GM19328 (cell line): ENCODE measurements around the gene SSPN.

Source experiments
- ATAC-seq: cut with Tn5 transposase; IDR thresholded peaks from one replicate; pipeline ENCODE4 v1.9.1; 2021; ENCODE audit warnings: mild to moderate bottlenecking, moderate library complexity; ENCODE audit not compliant: unreplicated experiment

The SSPN gene

DNA sequence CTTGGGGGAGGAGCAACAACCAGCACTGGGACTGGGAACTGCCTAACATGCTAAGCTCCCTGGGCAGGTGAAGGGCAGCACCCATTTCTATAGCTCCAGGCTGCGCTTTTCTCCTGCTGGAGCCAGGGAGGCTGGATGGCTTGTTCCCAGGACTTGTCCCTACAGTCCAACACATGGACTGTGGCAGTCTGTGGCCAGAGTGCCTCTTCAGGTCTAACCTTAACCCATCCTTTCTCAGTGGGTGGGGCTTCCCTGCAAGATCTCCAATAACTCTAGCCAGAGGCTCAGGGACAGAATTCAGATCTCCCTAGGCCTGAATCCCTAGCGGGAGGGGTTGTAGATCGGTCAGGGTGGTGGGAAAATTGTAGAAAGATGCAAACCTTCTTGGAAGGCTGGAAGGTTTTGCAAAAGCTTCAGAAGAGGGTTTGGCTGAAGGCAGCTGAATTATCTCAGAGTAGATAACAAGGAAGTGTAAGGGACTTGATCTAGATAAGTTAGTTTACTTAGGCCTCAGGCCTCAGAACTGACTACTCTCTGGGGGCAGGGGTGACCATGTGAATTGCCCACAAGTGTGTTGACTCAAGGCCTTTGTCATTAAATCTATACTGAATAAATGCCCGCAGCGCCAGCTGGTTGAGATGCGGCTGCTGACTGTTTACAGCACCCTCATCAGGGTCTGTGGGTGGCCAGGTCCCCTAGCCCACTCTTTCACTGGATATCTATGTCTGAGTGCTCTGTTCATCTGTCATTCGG is 60.7 kb downstream of the SSPN start:
- no peak for ATAC-seq

DNA sequence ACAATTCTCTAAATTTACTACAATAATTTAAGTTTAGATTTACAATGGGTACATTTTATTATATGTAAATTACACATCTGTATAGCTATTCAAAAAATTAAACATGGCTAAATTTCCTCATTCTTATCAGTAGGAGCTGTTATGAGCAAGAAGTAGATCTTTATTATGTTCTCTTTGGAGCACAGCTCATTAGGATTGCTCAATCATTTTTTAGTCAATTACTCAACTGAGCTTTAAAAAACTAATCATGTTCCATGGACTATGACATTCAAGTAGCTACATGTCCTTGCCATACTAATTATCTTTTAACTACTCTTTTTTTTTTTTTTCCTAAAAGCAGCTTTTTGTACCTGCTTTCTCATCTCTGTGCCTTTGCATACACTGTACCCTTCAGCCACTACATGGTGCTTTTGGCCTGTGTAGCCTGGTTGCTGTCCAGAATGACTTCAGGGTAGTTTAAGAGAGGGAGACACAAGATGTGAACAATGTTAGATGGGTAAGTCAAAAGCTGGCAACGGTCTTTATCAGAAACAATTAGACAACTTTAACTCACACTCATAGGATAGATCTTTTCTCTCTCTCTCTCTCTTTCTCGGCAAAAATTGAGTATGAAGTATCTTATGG is 69.0 kb downstream of the SSPN start:
- no peak for ATAC-seq

DNA sequence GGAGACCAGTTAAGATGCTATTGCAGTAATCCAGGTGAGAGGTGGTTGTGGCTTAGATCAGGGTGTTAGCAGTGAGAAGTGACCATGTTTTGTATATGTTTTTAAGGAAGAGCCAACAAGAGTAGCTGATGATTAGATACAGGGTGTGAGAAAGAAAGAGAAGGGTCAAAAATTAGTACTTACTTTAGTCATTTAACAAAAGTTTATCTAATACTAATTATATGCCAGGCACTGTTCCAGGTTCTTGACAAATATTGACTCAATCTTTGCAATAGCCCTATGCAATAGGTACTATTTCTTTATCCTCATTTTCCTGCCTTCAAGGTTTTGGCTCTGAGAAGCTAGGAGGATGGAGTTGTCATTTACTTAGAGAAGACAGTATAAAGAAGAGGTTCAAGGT is 70.2 kb downstream of the SSPN start:
- no peak for ATAC-seq

DNA sequence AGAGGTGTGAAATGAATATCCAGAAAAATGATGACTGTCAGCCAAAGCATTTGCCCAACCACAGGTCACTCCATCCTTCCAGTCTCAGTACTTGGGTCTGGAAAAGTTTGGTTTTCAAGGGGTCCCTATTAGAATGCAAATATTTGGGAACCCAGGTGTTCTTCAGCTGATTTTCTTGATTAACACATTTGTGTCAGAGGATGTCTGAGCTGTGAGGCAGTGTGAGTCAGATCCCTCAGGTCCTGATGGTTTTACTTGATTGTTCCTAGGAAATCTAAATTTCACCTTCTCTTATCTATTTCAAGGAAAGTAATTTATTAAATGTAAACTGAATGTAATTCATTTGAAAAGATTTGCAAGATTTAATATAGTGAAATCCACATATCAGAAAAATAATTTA is 71.5 kb downstream of the SSPN start:
- ATAC-seq = no peak

DNA sequence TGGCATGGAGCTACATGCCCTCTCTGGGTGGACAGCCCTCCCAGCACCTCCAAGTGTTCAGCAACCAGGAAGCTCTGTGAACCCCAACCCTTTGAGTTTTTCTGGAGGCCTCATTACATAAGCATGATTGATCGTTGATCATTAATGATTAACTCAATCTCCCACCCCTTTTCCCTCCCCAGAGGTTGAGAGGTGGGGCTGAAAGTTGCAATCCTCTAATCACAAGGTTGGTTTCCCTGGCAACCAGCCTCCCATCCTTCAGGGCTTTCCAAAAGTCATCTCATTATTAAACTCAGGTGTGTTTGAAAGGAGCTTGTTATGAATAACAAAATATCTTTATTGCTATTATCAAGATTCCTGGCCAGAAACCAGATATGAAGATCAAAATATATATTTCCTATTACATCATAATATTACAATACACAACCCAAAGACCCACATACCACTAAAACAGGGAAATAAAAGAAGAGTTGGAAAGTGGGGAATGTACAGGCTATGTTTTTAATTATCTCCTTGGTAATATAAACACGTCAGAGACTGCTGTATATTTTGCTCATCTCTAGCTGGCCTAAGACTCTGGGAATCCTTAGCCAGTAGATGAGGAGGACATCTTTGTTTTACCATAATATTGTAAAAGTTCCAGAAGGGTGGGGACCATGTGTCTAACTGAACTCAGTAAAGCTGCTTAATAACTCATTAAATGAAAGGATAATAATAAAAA is 73.6 kb downstream of the SSPN start:
- ATAC-seq = no peak

DNA sequence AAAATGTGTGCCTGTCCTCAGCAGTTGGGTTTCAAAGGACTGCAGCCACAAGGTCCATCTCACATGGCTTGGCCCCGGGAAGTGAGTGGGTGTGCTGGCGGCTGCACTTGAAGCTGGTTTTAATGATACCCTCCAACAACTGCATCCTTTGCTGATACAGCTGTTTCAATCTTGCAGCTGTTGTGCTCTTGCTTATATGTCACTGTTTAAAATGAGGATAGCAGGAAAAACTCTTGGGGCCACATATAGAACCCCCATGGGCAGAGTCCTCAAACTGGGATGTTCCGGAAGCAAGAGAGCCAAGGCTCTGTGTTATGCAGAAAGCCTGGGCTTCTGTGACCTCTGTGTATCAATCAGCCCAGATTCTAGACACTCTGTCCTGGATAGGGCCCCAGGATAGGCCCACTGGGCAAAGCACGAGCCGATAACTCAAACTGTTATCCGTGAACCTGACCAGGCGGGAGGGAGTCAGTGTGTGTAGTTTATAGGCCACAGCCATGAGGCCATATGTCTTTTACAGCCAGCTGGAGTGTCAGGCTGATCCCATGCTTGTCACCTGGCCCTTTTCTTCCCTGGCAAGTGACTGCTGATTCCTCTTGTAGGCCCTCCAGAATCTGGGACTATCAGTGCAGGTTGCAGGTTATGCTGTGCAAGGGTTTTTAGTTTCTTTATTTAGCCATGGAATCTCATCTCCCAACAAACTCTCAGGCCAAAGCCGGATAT is 74.3 kb downstream of the SSPN start:
- no peak for ATAC-seq

DNA sequence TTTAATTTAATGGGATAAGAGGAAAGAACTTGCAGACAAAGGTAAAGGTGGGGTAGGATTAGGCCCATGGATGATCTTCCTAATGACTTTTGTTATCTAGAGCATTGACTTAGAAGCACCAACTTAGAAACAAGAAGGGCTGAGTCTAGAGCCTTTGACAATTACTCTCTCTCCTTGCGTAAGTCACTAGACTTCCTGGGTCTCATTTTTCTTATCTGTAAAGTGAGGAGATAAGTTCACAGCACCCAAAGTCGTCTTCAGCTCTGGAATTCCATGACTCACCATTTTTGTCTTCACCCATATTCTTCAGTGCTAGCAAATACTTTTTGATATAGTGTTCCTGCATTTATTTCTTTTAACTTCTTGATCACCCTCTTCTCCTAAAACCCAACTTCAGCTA is 75.7 kb downstream of the SSPN start:
- ATAC-seq = no peak

DNA sequence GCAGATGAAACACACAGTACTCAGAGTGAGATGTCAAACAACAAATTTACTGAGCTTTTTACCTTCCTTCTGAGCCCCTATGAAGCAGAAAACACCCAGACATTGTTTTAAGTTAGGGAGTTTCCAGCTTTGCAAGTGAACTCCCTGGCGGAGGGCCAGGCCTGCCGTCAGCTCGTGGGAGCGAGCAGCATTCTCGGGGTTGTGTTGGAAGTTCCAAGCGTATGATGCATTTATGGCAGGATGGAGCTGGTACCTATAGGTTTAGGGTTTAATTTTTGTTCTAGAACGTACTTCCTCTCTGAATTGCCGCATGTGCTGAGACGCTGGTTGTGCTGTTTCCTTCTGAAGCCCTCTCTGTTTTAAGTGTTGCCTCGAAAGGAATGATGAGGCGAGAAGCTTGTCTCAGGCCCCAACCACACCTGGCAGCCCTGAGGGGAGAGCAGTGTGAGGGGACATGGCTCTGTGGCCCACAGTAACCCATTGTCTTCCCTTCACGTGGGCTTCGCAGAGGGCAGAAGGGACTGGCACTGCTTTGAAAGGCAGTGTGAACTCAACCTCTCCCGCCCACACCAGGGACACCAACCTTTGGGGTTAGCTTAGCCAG is 76.6 kb downstream of the SSPN start:
- ATAC-seq = no peak

DNA sequence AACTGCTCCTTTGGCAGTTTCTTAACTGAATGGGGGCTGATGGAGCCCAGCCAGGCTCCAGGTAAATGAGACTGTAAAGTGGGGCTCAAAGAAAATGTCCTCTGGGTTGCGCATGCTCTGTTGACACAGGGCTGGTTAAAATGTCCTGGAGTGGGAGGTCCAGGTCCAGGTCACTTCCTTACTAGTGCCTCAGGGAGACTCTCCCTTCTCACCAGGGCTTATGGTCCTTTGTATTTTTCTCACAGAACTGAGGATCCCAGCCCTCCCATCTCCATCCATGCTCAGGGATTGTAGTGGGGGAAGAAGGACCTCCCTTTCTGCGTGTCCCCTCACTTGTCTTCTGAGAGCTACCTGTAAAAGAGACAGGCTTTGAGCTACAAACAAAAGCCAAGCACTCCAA is 77.5 kb downstream of the SSPN start:
- ATAC-seq = no peak

DNA sequence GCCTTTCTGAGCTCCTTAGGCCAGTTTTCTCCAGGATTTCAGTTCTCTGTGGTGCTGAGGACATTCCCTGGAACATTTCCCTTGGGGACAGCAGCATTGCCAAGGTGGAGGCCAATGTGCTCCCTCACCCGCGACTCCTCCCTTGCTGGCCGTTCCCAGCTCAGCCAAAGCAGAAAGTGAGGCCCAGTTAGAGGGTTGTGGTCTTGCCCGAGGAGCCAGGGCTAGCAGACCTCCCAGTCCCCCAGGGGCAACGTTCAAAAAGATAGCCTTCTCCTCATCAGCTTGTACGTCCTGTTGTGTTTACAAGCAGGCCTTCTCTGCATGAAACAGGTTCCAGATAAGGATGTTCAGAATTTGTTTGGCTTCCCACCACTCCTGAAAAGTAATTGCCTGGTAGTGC is 78.4 kb downstream of the SSPN start:
- ATAC-seq = no peak

DNA sequence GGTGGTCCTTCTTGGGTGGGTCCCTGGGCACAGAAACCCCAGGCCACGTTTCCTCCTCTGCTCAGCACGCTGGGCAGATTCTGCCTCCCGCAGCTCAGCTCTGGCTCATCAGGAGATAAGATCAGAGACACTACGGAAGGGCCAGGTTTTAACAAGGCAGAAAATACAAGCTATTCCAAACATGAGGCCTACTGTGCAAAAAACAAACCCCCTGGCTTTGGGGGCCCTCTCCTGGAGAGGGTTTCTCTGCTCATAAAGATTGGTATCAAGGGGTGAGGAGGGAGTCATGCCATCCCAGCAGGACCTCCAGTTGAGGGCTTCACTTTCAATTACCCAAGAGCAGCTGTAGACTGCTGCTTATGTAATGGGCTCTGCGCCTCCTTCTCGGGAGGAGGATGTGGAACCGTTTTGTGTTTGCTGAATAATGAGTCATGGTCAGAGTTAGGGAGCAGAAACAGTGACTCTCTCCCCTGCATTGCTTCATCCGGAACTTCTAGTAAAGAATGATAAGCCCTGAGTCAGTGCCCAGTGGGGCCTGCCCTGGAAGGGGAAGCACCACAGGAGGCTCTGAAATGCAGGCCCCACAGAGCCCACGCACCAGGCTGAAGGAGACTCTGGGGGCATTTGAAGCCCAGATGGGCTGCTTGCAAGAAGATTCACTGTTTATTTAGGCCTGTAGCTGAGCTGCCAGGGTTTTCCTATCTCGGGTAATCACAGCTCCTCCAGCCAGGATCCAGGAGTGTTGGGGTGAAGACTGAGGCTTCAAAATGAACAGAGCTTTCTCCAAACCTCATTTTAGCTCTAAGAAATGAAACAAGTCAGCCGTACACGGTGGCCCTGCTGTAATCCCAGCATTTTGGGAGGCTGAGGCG is 79.3 kb downstream of the SSPN start:
- peak; percentile 86 for ATAC-seq

DNA sequence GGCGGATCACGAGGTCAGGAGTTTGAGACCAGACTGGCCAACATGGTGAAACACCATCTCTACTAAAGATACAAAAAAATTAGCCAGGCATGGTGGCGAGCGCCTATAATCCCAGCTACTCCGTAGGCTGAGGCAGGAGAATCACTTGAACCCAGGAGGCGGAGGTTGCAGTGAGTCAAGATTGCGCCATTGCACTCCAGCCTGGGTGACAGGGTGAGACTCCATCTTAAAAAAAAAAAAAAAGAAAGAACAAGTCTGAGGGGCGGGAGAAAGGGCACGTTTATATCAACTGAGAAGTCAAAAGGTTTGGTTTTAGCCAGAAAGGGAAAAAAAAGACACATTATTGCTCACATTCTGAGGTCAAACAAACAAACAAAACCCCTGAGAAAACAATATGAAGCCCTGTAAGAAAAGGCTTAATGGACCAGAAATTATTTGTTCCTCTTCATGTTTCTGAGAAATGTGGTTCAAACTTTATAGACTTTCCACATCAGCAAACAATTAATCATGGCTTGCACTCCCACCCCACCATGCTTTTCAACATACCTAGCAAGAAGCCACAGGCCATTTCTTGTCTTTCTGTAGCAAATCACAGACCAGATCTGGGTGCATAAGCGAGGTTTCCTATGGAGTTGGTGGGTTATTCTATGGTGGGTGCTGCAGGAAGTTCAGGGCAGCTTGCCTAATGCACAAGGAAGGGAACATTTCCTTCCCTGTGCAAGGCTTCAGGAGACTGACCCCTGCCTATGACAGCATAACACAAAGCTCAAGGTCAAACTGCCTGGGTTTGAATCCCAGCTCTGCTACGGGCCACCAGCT is 80.1 kb downstream of the SSPN start:
- no peak for ATAC-seq

DNA sequence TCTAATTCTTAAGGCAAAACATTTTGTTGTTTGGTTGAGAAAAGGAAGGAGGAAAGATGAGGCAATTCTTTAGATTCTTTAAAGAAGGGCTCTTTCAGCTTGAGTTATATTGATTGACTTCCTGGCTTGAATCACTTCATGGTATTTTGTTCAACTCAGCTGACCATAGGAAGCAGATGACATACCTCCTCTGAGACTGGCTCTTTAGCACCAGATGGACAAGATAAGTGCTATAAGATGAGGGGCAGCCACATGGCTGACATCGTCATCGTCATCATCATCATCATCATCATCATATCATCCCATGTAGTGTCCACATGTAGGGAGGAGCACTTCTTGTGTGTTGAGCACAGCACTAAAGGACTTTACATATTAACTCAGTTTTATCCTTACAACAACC is 81.3 kb downstream of the SSPN start:
- ATAC-seq = no peak

DNA sequence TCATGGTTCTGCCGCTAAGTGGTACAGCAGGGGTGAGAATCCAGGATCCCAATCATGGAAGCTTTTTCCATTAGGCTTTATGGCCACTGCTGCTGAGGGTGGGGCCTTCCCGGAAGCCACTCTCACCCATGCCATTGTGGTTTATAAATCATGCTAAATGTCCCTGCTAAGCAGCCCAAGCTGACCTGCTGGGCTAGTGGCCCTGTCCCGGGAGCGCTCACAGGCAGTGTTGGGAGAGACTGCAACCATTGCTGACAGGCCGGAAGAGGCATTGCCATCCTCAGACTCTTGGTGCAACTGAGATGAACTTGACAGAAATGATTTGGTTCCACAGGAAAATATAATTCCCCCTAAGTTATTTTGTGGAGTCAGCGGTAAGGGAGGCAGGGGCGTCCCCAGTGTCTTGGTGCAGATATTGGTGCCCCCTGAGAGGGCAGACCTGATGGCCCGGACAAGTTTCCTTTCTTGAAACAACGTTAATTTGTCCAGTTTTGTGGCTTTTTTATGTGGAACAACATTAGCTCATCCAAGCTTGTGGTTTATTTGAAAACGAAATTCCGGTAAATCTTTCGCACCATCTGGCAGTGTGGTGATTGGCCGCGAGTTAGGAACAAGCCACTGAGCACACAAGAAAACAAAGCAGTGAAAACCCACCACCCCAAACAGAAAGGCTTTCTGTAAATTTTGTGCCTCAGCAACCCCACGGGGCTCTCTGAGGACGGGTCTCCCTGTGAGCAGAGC is 82.3 kb downstream of the SSPN start:
- no peak for ATAC-seq

DNA sequence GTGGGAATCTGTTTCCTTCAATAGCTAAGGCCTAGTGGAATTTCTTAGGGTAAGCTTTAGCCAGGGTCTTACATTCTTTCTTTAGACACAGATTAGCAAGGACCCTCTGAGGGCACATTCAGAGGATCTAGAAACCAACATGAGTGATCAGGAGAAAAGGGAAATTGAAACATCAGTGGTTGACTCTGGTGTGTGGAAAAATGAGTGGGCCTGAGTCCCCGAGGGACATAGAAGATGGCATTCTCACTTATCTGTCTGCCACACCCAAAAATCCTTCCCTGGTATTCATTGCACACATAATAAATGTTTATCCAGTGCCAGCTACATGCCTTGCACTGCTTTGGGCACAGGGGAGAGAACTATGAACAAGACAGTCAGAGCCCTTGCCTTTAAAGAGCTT is 82.9 kb downstream of the SSPN start:
- no peak for ATAC-seq

DNA sequence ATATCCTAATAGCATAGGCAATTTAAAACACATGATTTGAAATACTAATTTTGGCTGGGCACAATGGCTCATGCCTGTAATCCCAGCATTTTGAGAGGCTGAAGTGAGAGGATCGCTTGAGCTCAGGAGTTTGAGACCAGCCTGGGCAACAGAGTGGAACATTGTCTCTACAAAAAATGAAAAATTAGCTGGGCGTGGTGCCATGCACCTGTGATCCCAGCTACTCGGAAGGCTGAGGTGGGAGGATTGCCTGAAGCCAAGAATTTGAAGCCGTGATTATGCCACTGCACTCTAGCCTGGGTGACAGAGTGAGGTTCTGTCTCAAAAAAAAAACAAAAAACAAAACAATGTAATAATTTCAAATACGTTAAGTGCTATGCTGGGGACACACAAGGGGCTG is 83.3 kb downstream of the SSPN start:
- no peak for ATAC-seq

DNA sequence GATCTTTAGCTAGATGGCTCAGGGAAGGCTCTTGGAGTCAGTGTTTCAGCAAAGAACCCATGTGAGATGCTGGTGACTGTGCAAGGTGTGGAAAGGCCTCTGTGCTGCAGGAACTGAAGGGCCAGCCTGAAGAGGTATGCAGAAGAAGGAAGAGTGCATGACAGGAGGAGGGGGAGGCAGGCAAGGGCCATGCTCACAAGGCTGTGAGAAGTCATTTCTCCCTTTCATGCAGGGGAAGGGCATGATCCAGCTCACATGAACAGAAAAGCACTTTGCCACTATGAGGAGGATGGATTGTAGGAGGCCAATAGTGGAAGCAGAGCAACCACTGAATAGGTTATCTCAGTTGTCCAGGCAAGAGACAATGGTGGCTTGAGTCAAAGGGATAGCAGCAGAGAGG is 83.7 kb downstream of the SSPN start:
- ATAC-seq = no peak

DNA sequence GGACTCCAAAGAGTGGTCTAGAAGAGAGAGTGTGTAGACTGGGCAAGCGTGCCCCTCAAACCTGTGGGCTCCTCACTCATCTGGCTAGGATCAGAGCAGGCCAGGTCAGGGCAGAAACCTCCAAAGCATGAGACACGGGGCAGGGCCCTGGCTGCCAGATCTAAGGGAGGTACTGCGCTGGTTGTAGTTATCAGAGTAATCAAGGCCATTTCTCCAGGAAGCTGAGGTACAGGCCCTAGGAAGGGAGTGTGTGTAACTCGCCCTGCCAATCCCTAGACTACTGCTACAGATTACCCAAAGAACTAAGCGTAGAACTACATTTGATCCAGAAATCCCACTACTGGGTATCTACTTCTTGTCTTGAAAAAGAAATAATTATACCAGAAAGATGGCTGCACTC is 84.5 kb downstream of the SSPN start:
- ATAC-seq = no peak

DNA sequence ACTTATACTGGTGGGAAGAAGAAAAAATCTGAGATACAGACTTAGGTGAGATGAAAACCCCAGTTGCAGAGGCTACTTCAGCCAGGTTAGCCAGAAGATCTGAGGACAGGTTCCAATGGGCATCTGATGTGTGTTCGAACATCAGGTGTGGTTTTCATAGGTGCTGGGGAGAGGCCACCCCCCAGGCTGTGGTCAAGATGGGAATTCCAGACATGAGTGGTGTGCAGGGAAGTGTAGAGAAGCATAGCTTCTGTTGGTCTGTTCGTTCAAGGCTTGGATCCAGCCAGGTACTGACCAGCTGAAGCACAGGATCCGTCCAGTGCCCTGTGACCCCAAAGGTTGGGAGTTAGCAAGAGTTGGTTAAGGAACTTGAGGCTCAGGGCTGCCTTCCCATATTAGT is 85.5 kb downstream of the SSPN start:
- no peak for ATAC-seq
